Body of pancreas (tissue), 4 donors: Measurements from ENCODE around the gene CCDC149. TPM values are rescaled to one million over a fixed set of nuclear protein-coding genes. Genes with fewer than 3 reads are reported as not detected.
A peak's percentile ranks its signal among the peaks of the same experiment; 100 is the strongest.

ENCODE experiments used
- ATAC-seq: fragments of 150-250 bp; one replicate; pipeline ENCODE4 v1.9.1; 2016
- DNase-seq, 4 donors: peaks; one replicate each; pipeline ENCODE4 v3.0.0-alpha.2; 2019
- H3K27ac ChIP-seq, 4 donors: fragments of 200-600 bp; sonication (generic); 1 replicate in 3 of 4; 2 replicates in 1 of 4; pipeline versions ENCODE4 v1.5.1 to v1.6.1; 2016 to 2019; ENCODE audit warnings: mild to moderate bottlenecking in 1 of 4, mixed read lengths in 1 of 4, moderate library complexity in 1 of 4
- H3K27me3 ChIP-seq, 2 donors: fragments of 200-600 bp; sonication (generic); one replicate each; pipeline ENCODE4 v1.6.0; 2016; ENCODE audit warnings: mild to moderate bottlenecking in 1 of 2
- H3K36me3 ChIP-seq, 2 donors: fragments of 200-600 bp; sonication (generic); replicated peaks in 1 of 2; 2 replicates each; pipeline ENCODE4 v1.5.1; 2016; ENCODE audit warnings: low read depth in 2 of 2; ENCODE audit not compliant: insufficient read depth in 1 of 2
- H3K4me1 ChIP-seq: fragments of 200-600 bp; sonication (generic); one replicate; pipeline ENCODE4 v1.6.0; 2016
- H3K4me3 ChIP-seq, 2 donors: fragments of 200-600 bp; sonication (generic); 1 replicate in 1 of 2; 2 replicates in 1 of 2; pipeline ENCODE4 v1.5.1; 2016 to 2019
- H3K9me3 ChIP-seq, 3 donors: fragments of 200-600 bp; sonication (generic); 1 replicate in 2 of 3; 2 replicates in 1 of 3; pipeline ENCODE4 v1.5.1; 2016
- CTCF ChIP-seq, 7 experiments: fragments of 450-650 bp in 4 of 7; fragments of 200-600 bp in 3 of 7; sonication (generic) in 3 of 7; IDR thresholded peaks; one replicate each; pipeline ENCODE4 v1.5.1; 2016 to 2019; ENCODE audit warnings: antibody characterized with exemption in 7 of 7
- POLR2A ChIP-seq, 3 donors: fragments of 450-650 bp; IDR thresholded peaks; one replicate each; pipeline ENCODE4 v1.6.1; 2016; ENCODE audit warnings: antibody characterized with exemption in 3 of 3, mild to moderate bottlenecking in 2 of 3
- WGBS, 2 donors: methylation state at CpG; one replicate each; pipeline ENCODE4 v1.1.5; 2017; 5-methylcytosine and 5-hydroxymethylcytosine counted together
- intact Hi-C: fragments of 100-400 bp; cut with DNase I; formaldehyde crosslinking; loops from one replicate; pipeline ENCODE4 v1.15.1; 2023
- total RNA-seq, 2 donors: library from RNA; depleted of rRNA; stranded (reverse); fragments of >200 nt; gene quantifications; one replicate each; pipeline ENCODE4 v1.1.0, GENCODE V29; 2016

Gene CCDC149
- total RNA-seq, 2 donors from 2014 or later = 9.6 to 15.0 TPM

DNA sequence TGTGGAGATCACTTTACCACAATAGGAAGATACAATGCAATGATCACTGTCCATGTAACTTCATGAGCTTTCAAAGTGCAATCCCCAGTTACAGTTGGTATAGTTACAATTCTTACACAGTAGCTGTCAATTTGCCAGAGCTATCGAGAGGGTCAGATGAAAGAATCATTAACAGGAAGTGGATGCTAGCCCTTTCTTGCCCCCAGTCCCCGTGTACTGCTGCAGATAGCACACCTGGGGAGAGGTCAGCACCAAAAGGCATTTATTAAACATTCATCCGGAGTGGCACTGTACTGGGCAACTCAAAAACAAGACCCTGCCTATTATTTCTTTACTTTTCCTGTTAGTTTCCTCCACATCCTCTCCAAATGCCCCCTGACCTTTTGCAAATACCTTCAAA, 69.7 kb downstream of the CCDC149 start:
- DNase-seq (no peak), ATAC-seq (no peak)
- WGBS, 2 donors = 52 to 61% methylated on average over 3 of the region's 3 CpGs
- TF ChIP-seq CTCF (IDR thresholded peaks at IDR 0.05) = no peak
- Histone ChIP-seq H3K4me1 (peaks cover 7% of the 10 kb centered on the region), H3K36me3 (no peaks in the 10 kb centered on the region), H3K27ac (no peak overlapping the region), H3K27me3 (no peaks in the 10 kb centered on the region), H3K9me3 (no peaks in the 10 kb centered on the region), H3K4me3 (no peak overlapping the region)
- intact Hi-C loops = no loop called here

GRCh38 chr4:24842356-24842755, 70.5 kb downstream of the CCDC149 start:
- Histone ChIP-seq H3K4me1 (peaks cover 7% of the 10 kb centered on the region), H3K27me3 (no peaks in the 10 kb centered on the region), H3K4me3 (no peak overlapping the region), H3K9me3 (no peaks in the 10 kb centered on the region), H3K36me3 (no peaks in the 10 kb centered on the region), H3K27ac (no peak overlapping the region)
- ATAC-seq = no peak
- TF ChIP-seq POLR2A (IDR thresholded peaks at IDR 0.05) (no peak), CTCF (IDR thresholded peaks at IDR 0.05) (no peak)
- no peak for DNase-seq
- intact Hi-C loops = no loop called here
- WGBS, 2 donors = 90 to 94% methylated on average over 9 of the region's 9 CpGs

DNA sequence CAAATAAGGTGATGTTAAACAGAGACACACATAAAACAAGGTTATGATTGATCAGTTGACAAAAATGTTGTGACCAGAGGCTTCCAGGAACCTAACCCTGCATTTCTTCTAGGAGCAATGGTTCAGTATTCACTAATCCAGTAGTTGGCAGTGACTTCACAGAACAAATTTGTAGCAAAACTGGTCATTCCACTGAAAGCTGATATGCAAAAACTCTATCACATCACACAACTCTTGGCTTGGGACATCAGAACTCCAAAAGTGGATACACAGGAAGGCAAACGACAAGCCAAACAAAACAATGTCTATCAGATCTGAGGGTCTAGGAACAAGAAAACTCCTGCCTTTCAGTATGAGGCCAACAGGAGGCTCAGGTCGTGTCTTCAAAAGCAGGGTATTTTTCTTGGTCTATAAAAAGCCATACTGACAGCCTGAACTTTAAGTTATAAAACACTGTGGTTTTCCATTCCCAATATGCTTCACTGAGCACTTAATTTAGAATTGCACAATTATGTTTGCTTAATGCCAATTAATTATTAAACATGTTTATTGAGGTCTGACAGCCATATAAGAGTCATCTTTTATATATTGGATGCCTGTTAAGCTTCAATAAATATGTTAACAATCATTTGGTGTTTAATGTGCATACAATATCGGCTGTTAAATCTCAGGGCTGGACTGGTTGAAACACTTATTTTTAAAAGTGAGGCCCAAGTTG, 71.9 kb downstream of the CCDC149 start:
- peaks cover 7% of the 10 kb centered on the region for H3K4me1 ChIP-seq
- DNase-seq = no peak
- no peaks in the 10 kb centered on the region for H3K27me3 ChIP-seq
- ATAC-seq = no peak
- TF ChIP-seq POLR2A (IDR thresholded peaks at IDR 0.05) (no peak), CTCF (IDR thresholded peaks at IDR 0.05) (peak in 1 of 7 experiments; percentile 5)
- peaks cover 0 to 3% of the 10 kb centered on the region in 2 donors for H3K36me3 ChIP-seq
- intact Hi-C loops = no loop called here
- no peaks in the 10 kb centered on the region for H3K9me3 ChIP-seq
- no peak overlapping the region for H3K4me3 ChIP-seq
- WGBS, 2 donors = 72% methylated on average over 3 of the region's 3 CpGs
- H3K27ac ChIP-seq = peak overlapping the region in 1 of 4 donors; percentile 53

DNA sequence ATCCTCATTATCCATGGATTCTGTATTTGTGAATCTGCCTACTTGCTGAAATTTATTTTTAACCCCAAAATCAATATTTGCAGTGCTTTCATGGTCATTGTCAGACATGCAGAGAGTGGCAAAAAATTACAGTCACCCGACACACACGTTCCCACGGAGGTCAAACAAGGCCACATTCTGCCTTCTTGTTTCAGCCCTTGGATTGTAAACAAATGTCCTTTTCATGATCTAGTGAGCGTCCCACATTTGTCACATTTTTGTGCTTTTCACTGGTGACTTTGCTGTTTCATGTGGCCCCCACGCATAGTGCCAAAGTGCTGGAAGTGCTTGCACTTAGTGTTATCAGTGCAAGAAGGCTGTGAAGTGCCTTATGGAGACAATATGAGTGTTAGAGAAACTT, 72.5 kb downstream of the CCDC149 start:
- DNase-seq (peak in 1 of 4 donors; percentile 15), ATAC-seq (no peak)
- no peaks in the 10 kb centered on the region for H3K27me3 ChIP-seq
- H3K4me1 ChIP-seq = peaks cover 7% of the 10 kb centered on the region
- H3K9me3 ChIP-seq = no peaks in the 10 kb centered on the region
- TF ChIP-seq CTCF (IDR thresholded peaks at IDR 0.05) (no peak), POLR2A (IDR thresholded peaks at IDR 0.05) (no peak)
- intact Hi-C loops = no loop called here
- peak overlapping the region in 1 of 4 donors; percentile 53 for H3K27ac ChIP-seq
- H3K4me3 ChIP-seq = no peak overlapping the region
- WGBS, 2 donors = 41 to 66% methylated on average over 5 of the region's 5 CpGs
- peaks cover 0 to 5% of the 10 kb centered on the region in 2 donors for H3K36me3 ChIP-seq

GRCh38 chr4:24837781-24838180, 75.1 kb downstream of the CCDC149 start:
- Histone ChIP-seq H3K27ac (no peak overlapping the region), H3K27me3 (no peaks in the 10 kb centered on the region), H3K4me1 (peaks cover 7% of the 10 kb centered on the region), H3K36me3 (peaks cover 1 to 7% of the 10 kb centered on the region in 2 donors), H3K9me3 (no peaks in the 10 kb centered on the region), H3K4me3 (no peak overlapping the region)
- TF ChIP-seq CTCF (IDR thresholded peaks at IDR 0.05) = no peak
- TF ChIP-seq POLR2A (IDR thresholded peaks at IDR 0.05) = no peak
- DNase-seq (no peak), ATAC-seq (no peak)
- 73 to 74% methylated on average over 5 of the region's 5 CpGs for WGBS, 2 donors
- intact Hi-C loops = no loop called here
